HG02840 (cell line): Measurements from ENCODE around the gene KIDINS220.
"Not testable (repeated sequence)": the region's sequence is repeated elsewhere in the genome, so short reads cannot be mapped to it uniquely, and the experiment has no call there.

Experiments used
- ATAC-seq: cut with Tn5 transposase; IDR thresholded peaks from one replicate; pipeline ENCODE4 v1.9.1; 2021; ENCODE audit warnings: mild to moderate bottlenecking, moderate library complexity, moderate number of reproducible peaks; ENCODE audit not compliant: unreplicated experiment, low FRiP score

Gene KIDINS220

GRCh38 chr2:8756716-8757115, 80.7 kb downstream of the KIDINS220 start:
- ATAC-seq, result no peak

GRCh38 chr2:8756230-8756629, 81.2 kb downstream of the KIDINS220 start:
- ATAC-seq, result no peak

GRCh38 chr2:8754106-8754776, 83.2 kb downstream of the KIDINS220 start:
- ATAC-seq, result no peak

- ATAC-seq, result no peak
These were observed 83.8 kb downstream of the KIDINS220 start for GRCh38 chr2:8753609-8754008.

- no peak for ATAC-seq
These were observed 85.0 kb downstream of the KIDINS220 start for GRCh38 chr2:8752385-8752784.

GRCh38 chr2:8750221-8750620, 87.2 kb downstream of the KIDINS220 start:
- no peak for ATAC-seq

GRCh38 chr2:8743261-8743660, 94.2 kb downstream of the KIDINS220 start:
- no peak for ATAC-seq

- no peak for ATAC-seq
These were observed 97.3 kb downstream of the KIDINS220 start for GRCh38 chr2:8740136-8740535.

GRCh38 chr2:8737571-8738175, 99.7 kb downstream of the KIDINS220 start:
- ATAC-seq, result no peak

- ATAC-seq, result no peak
These were observed 104.8 kb downstream of the KIDINS220 start for GRCh38 chr2:8732601-8733000.

GRCh38 chr2:8729939-8730338, 107.5 kb downstream of the KIDINS220 start:
- ATAC-seq, result no peak

- not testable (repeated sequence) for ATAC-seq
These were observed 108.3 kb downstream of the KIDINS220 start for GRCh38 chr2:8729101-8729500.

- ATAC-seq, result no peak
These were observed 109.0 kb downstream of the KIDINS220 start for GRCh38 chr2:8728305-8729015.

- no peak for ATAC-seq
These were observed 111.6 kb downstream of the KIDINS220 start for GRCh38 chr2:8725838-8726237.

- no peak for ATAC-seq
These were observed 114.4 kb downstream of the KIDINS220 start for GRCh38 chr2:8722986-8723385.

- ATAC-seq, result no peak
These were observed 116.0 kb downstream of the KIDINS220 start for GRCh38 chr2:8721410-8721809.

GRCh38 chr2:8720741-8721140, 116.7 kb downstream of the KIDINS220 start:
- no peak for ATAC-seq

GRCh38 chr2:8719528-8719927, 117.9 kb downstream of the KIDINS220 start:
- no peak for ATAC-seq

- no peak for ATAC-seq
These were observed 122.4 kb downstream of the KIDINS220 start for GRCh38 chr2:8714971-8715370.

GRCh38 chr2:8714283-8714682, 123.1 kb downstream of the KIDINS220 start:
- ATAC-seq, result no peak

- no peak for ATAC-seq
These were observed 126.5 kb downstream of the KIDINS220 start for GRCh38 chr2:8710951-8711350.

GRCh38 chr2:8709611-8710010, 127.8 kb downstream of the KIDINS220 start:
- ATAC-seq, result no peak
